ENCODE results near the gene PELI1.

PELI1 gene

GRCh38 chr2:64144057-64145013, at the start of gene PELI1:
Gene PELI1, minus strand, starts transcription at chr2:64144420. Its CDS starts 36,110 bp downstream, at chr2:64108310.
- no peaks in the 10 kb centered on the region for H3K9me3 Mint-ChIP-seq
- H3K4me3 Mint-ChIP-seq, result peak within 1 kb of the TSS; percentile 99
- H3K27ac Mint-ChIP-seq, result peak within 1 kb of the TSS; percentile 98
- H3K27me3 Mint-ChIP-seq, result no peaks in the 10 kb centered on the region
- H3K4me1 Mint-ChIP-seq (ENCODE audit: low read depth), result peaks cover 36% of the 10 kb centered on the region
- peaks cover 20% of the 10 kb centered on the region for H3K36me3 Mint-ChIP-seq (ENCODE audit: low read depth)

GRCh38 chr2:64193491-64193890, 49.3 kb upstream of the PELI1 start:
- H3K9me3 Mint-ChIP-seq, result no peaks in the 10 kb centered on the region
- H3K27me3 Mint-ChIP-seq, result no peaks in the 10 kb centered on the region
- H3K4me1 Mint-ChIP-seq (ENCODE audit: low read depth), result peaks cover 32% of the 10 kb centered on the region
- H3K36me3 Mint-ChIP-seq (ENCODE audit: low read depth), result no peaks in the 10 kb centered on the region
- no peak overlapping the region for H3K27ac Mint-ChIP-seq
- no peak overlapping the region for H3K4me3 Mint-ChIP-seq

- no peaks in the 10 kb centered on the region for H3K9me3 Mint-ChIP-seq
- peak overlapping the region; percentile 14 for H3K27ac Mint-ChIP-seq
- no peaks in the 10 kb centered on the region for H3K27me3 Mint-ChIP-seq
- H3K4me3 Mint-ChIP-seq, result no peak overlapping the region
- peaks cover 32% of the 10 kb centered on the region for H3K4me1 Mint-ChIP-seq (ENCODE audit: low read depth)
- no peaks in the 10 kb centered on the region for H3K36me3 Mint-ChIP-seq (ENCODE audit: low read depth)
These were observed 48.5 kb upstream of the PELI1 start for GRCh38 chr2:64192664-64193105.

- Mint-ChIP-seq H3K36me3 (ENCODE audit: low read depth) (no peaks in the 10 kb centered on the region), H3K4me1 (ENCODE audit: low read depth) (peaks cover 32% of the 10 kb centered on the region), H3K27ac (peak overlapping the region; percentile 14), H3K9me3 (no peaks in the 10 kb centered on the region), H3K4me3 (no peak overlapping the region), H3K27me3 (no peaks in the 10 kb centered on the region)
These were observed 47.9 kb upstream of the PELI1 start for GRCh38 chr2:64192125-64192479.

GRCh38 chr2:64189586-64189985, 45.4 kb upstream of the PELI1 start:
- Mint-ChIP-seq H3K36me3 (ENCODE audit: low read depth) (no peaks in the 10 kb centered on the region), H3K27me3 (peaks cover 10% of the 10 kb centered on the region), H3K27ac (no peak overlapping the region), H3K4me1 (ENCODE audit: low read depth) (peaks cover 32% of the 10 kb centered on the region), H3K4me3 (no peak overlapping the region), H3K9me3 (no peaks in the 10 kb centered on the region)

- no peak overlapping the region for H3K4me3 Mint-ChIP-seq
- no peaks in the 10 kb centered on the region for H3K9me3 Mint-ChIP-seq
- peaks cover 32% of the 10 kb centered on the region for H3K4me1 Mint-ChIP-seq (ENCODE audit: low read depth)
- no peaks in the 10 kb centered on the region for H3K36me3 Mint-ChIP-seq (ENCODE audit: low read depth)
- H3K27me3 Mint-ChIP-seq, result peaks cover 10% of the 10 kb centered on the region
- no peak overlapping the region for H3K27ac Mint-ChIP-seq
These were observed 44.9 kb upstream of the PELI1 start for GRCh38 chr2:64189167-64189566.

- no peaks in the 10 kb centered on the region for H3K36me3 Mint-ChIP-seq (ENCODE audit: low read depth)
- H3K4me1 Mint-ChIP-seq (ENCODE audit: low read depth), result peaks cover 25% of the 10 kb centered on the region
- H3K27ac Mint-ChIP-seq, result no peak overlapping the region
- H3K9me3 Mint-ChIP-seq, result no peaks in the 10 kb centered on the region
- H3K4me3 Mint-ChIP-seq, result no peak overlapping the region
- peaks cover 17% of the 10 kb centered on the region for H3K27me3 Mint-ChIP-seq
These were observed 42.7 kb upstream of the PELI1 start for GRCh38 chr2:64186699-64187605.

- Mint-ChIP-seq H3K4me3 (peak overlapping the region; percentile 27), H3K4me1 (ENCODE audit: low read depth) (peaks cover 20% of the 10 kb centered on the region), H3K27ac (peak overlapping the region; percentile 69), H3K36me3 (ENCODE audit: low read depth) (no peaks in the 10 kb centered on the region), H3K27me3 (peaks cover 18% of the 10 kb centered on the region), H3K9me3 (no peaks in the 10 kb centered on the region)
These were observed 35.5 kb upstream of the PELI1 start for GRCh38 chr2:64179582-64180321.

GRCh38 chr2:64177315-64177714, 33.1 kb upstream of the PELI1 start:
- no peaks in the 10 kb centered on the region for H3K36me3 Mint-ChIP-seq (ENCODE audit: low read depth)
- no peaks in the 10 kb centered on the region for H3K9me3 Mint-ChIP-seq
- H3K27me3 Mint-ChIP-seq, result peaks cover 10% of the 10 kb centered on the region
- peaks cover 20% of the 10 kb centered on the region for H3K4me1 Mint-ChIP-seq (ENCODE audit: low read depth)
- H3K4me3 Mint-ChIP-seq, result no peak overlapping the region
- H3K27ac Mint-ChIP-seq, result no peak overlapping the region

- Mint-ChIP-seq H3K27ac (no peak overlapping the region), H3K36me3 (ENCODE audit: low read depth) (no peaks in the 10 kb centered on the region), H3K27me3 (peaks cover 10% of the 10 kb centered on the region), H3K4me3 (no peak overlapping the region), H3K4me1 (ENCODE audit: low read depth) (peaks cover 12% of the 10 kb centered on the region), H3K9me3 (no peaks in the 10 kb centered on the region)
These were observed 31.4 kb upstream of the PELI1 start for GRCh38 chr2:64175419-64176197.

- H3K36me3 Mint-ChIP-seq (ENCODE audit: low read depth), result no peaks in the 10 kb centered on the region
- H3K27me3 Mint-ChIP-seq, result peaks cover 10% of the 10 kb centered on the region
- H3K4me1 Mint-ChIP-seq (ENCODE audit: low read depth), result no peaks in the 10 kb centered on the region
- H3K27ac Mint-ChIP-seq, result no peak overlapping the region
- no peak overlapping the region for H3K4me3 Mint-ChIP-seq
- no peaks in the 10 kb centered on the region for H3K9me3 Mint-ChIP-seq
These were observed 29.2 kb upstream of the PELI1 start for GRCh38 chr2:64173156-64174135.

- Mint-ChIP-seq H3K27ac (no peak overlapping the region), H3K9me3 (no peaks in the 10 kb centered on the region), H3K4me3 (no peak overlapping the region), H3K36me3 (ENCODE audit: low read depth) (no peaks in the 10 kb centered on the region), H3K27me3 (no peaks in the 10 kb centered on the region), H3K4me1 (ENCODE audit: low read depth) (no peaks in the 10 kb centered on the region)
These were observed 24.5 kb upstream of the PELI1 start for GRCh38 chr2:64168756-64169155.

GRCh38 chr2:64168201-64168600, 24.0 kb upstream of the PELI1 start:
- H3K9me3 Mint-ChIP-seq, result no peaks in the 10 kb centered on the region
- no peak overlapping the region for H3K4me3 Mint-ChIP-seq
- H3K27ac Mint-ChIP-seq, result no peak overlapping the region
- H3K27me3 Mint-ChIP-seq, result no peaks in the 10 kb centered on the region
- H3K4me1 Mint-ChIP-seq (ENCODE audit: low read depth), result no peaks in the 10 kb centered on the region
- no peaks in the 10 kb centered on the region for H3K36me3 Mint-ChIP-seq (ENCODE audit: low read depth)

All from stimulated activated naive CD8-positive, alpha-beta T cell treated with anti-CD3 and anti-CD28 coated beads, Interleukin-15, Interleukin-2, amounts not matched to agents 100 ng/mL and 50 ng/mL, for 24 hours (primary cell).